ENCODE data around the gene VPS39.
A peak's percentile ranks its signal among the peaks of the same experiment; 100 is the strongest.

The VPS39 gene

GRCh38 chr15:42143866-42144625, 64.1 kb downstream of the VPS39 start:
- no peak for DNase-seq

DNA sequence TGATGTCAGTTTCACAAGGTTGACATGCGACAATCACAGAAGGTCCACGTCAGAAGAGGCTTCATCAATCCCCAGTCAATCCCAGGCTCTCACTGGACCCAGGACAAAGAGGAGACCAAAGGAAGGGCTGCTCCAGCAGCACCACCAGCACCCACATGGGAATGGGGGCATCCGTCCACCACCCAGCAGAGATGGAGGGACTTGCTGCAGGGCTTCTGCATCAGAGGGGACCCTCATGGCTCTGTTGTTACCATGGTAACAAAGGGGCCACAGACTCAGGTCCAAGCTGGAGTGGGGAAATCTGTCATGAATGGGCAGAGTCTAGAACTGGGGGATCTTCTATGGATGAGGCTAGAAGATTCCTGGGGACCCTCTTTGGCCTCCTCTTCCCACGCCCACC, 64.7 kb downstream of the VPS39 start:
- DNase-seq = no peak

GRCh38 chr15:42141795-42142667, 66.1 kb downstream of the VPS39 start:
- no peak for DNase-seq

- DNase-seq = no peak
Measured at GRCh38 chr15:42141246-42141645, 66.9 kb downstream of the VPS39 start.

DNA sequence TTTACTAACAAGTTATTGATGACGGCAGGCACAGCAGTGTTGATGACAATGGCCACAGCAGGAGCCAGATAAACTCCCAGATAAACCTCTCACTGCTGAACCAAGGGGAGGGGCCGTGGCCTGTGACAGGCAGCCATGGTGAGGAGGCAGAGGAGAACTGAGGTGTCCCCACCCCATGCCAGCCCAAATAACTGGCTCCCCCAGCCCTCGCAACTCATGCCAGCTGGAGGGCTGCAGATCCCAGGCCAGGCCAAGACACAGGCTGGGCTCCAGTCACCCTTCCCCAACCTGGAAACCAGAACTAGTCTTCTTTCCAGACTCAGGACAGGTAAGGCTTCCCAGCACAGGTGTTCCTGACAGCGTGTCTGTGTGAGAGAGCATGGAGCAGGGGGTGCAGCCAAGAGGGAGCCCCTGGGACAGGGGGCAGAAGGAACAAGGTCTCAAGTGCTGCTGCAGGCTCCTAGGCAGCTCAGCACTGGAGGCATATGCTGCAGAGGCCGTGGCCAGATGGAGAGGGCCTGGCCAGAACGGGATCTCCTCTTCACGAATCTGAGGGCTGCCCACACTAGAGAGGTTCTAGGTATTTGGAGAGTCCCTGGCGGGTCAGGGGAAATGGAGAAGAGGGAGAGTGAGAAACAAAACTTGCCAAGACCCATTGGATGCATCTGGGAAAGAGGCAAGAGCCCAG, 67.6 kb downstream of the VPS39 start:
- no peak for DNase-seq

DNA sequence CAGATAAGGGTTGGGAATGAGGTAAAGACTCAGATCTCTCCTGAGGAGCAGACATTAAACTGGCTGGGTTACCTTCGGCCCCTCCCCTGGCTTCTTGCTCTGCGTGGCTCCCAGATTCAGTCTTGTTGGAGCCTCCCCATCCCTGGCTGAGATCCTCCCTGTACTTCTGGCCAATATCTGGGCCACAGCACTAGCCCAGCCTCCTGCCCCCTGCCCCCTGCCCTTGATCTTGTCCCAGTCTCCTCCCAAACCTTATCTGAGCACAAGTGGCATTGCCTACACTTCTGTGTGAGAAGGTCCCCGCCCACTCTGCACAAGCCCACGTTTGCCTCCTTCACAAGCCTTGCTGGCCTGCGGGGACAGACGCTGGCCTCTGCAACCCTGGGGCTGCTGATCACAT, 68.5 kb downstream of the VPS39 start:
- DNase-seq = no peak

GRCh38 chr15:42138968-42139386, 69.1 kb downstream of the VPS39 start:
- no peak for DNase-seq

- no peak for DNase-seq
Measured at GRCh38 chr15:42138411-42138810, 69.7 kb downstream of the VPS39 start.

- no peak for DNase-seq
Measured at GRCh38 chr15:42137461-42138261, 70.4 kb downstream of the VPS39 start.

- DNase-seq = no peak
Measured at GRCh38 chr15:42136513-42136912, 71.6 kb downstream of the VPS39 start.

GRCh38 chr15:42135351-42135750, 72.8 kb downstream of the VPS39 start:
- DNase-seq = no peak

- DNase-seq = no peak
Measured at GRCh38 chr15:42134617-42135245, 73.4 kb downstream of the VPS39 start.

DNA sequence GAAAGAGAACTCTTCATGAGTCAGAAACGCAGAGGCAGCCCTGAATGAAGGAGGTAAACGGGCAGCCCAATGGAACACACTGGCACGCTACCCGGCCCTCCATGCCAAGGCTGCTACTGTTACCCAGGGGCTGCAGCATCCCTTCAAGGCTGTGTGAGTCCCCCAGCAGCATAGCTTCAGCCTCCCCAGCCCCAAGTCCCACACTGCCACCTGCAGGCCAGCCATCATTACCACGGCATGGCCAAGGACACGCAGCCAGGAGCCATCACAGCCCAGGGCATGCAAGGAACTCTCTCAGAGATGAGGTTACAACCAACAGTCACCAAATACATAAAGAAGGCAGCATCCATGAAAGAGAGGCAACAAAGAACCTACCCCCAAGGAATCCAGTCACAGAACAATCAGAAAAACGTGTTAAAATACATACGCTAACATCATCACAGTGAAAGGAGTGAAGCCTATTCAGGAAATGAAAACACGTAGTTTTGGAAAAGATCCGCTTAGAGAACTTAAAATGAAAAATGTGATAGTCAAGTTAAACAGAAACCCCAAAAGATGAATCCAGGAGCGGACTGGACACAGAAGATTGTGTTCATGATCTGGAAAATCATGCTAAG, 74.1 kb downstream of the VPS39 start:
- DNase-seq = peak; percentile 72

- no peak for DNase-seq
Measured at GRCh38 chr15:42133356-42133755, 74.7 kb downstream of the VPS39 start.

DNA sequence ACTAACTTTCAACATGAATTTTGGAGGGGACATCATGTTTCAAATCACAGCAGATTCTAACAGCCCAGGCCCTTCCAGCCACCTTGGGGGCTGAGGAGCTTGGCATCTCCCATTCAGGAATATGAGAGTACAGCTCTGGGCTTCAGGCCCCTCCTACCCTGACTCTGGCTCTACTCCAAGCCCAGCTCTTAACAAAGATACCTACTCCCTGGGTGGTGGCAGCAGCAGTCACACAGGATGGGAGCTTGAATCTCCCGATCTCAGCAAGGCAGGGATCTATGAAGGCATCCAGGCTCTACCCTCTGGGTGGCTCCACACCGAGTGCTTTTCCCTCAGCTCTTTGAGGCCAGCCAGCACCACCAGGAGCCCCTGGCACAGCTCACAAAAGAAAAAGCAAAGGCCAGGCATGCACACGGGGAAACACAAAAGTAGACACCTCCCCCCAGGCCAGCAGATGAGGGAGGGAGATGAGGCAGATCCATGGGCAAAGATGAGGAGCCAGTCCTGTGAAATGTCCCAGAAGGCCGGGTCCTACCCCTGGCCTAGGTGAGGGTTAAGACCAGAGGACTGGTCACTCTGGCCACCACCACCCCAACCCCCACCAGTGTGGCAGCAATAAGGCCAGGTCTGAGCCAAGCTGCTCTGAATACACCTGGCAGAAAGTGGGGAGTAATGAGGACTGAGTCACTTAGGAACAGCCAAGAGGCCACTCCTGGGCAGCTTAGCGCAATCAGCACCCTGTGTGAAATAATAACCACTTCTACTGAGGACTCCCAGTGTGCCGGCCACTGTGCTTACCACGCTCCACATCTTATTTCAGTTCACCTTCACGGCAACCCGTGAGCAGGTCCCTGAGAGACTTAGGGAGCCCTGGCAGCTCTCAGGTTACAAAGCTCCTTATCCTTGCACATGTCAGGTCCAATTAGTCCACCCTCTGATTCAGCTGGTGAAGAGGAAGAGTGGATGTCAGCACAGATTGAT, 76.0 kb downstream of the VPS39 start:
- no peak for DNase-seq

DNA sequence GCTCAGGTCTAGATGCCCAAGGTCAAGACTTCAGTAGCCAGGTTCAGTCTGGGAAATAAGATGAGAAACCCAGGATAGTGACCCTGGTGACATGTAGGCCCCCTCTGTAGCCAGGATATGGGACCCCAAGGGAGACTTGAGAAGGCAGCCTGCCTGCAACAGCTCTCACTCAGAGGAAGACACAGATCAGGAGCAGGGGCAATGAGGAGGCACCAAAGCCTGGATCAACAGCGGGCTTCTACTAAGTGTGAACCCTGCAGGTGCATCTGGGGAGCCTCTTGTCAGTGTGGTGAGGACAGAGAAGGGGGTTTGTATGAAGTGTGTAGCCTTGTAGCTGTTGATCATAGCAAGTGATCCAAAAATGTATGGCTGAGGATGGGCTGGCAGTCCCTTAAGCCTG, 77.1 kb downstream of the VPS39 start:
- no peak for DNase-seq

GRCh38 chr15:42130246-42130986, 77.7 kb downstream of the VPS39 start:
- no peak for DNase-seq

GRCh38 chr15:42129364-42129763, 78.7 kb downstream of the VPS39 start:
- no peak for DNase-seq

GRCh38 chr15:42128476-42128875, 79.6 kb downstream of the VPS39 start:
- DNase-seq = no peak

DNA sequence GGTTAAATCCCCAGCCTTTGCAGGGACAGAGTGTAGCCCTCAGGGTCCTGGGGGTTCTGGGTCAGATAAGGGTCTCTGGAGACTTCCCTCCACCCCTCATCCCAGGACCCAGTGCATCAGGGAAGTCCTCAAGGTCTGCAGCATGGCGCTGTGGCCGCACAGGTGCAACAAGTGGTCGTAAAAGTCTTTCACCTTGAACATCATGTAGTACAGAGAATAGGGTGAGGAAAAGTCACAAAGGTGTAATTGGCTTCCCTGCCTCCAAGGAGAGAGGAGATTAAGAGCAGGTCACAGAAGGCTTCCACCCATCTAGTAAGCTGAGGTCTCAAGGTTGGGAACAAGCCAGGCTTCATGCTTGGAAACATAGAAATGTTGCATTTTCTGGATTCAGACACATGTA, 84.6 kb downstream of the VPS39 start:
- DNase-seq = no peak
